H9 (cell line): ENCODE results near the gene TTC39A. TPM values are rescaled to one million over a fixed set of nuclear protein-coding genes. Genes with fewer than 3 reads are reported as not detected.

ENCODE experiments used
- DNase-seq: peaks from one replicate; pipeline ENCODE4 v3.0.0-alpha.2; 2017
- H2AFZ ChIP-seq: one replicate; pipeline ENCODE4 v1.6.1; 2013; ENCODE audit warnings: mild to moderate bottlenecking, low read length, control low read depth, moderate library complexity
- H2AK5ac ChIP-seq: 2 replicates; pipeline ENCODE4 v1.6.1; 2013; ENCODE audit warnings: low read length, control low read depth, mixed read lengths; ENCODE audit not compliant: insufficient read length
- H2BK120ac ChIP-seq: one replicate; pipeline ENCODE4 v1.6.1; 2013; ENCODE audit warnings: low read depth, mild to moderate bottlenecking, low read length, control low read depth, inconsistent platforms; ENCODE audit not compliant: poor library complexity, severe bottlenecking
- H2BK12ac ChIP-seq: 2 replicates; pipeline ENCODE4 v1.6.1; 2013; ENCODE audit warnings: low read length, control low read depth, mixed read lengths, low read depth; ENCODE audit not compliant: insufficient read length
- H2BK15ac ChIP-seq: 2 replicates; pipeline ENCODE4 v1.6.1; 2013; ENCODE audit warnings: low read depth, low read length, control low read depth
- H2BK20ac ChIP-seq: one replicate; pipeline ENCODE4 v1.6.1; 2013; ENCODE audit warnings: low read depth, mild to moderate bottlenecking, low read length, control low read depth, inconsistent platforms; ENCODE audit not compliant: poor library complexity, severe bottlenecking
- H2BK5ac ChIP-seq: 2 replicates; pipeline ENCODE4 v1.6.1; 2013; ENCODE audit warnings: low read length, control low read depth, mixed read lengths; ENCODE audit not compliant: insufficient read length
- H3K14ac ChIP-seq: 2 replicates; pipeline ENCODE4 v1.6.1; 2013; ENCODE audit warnings: low read length, control low read depth; ENCODE audit not compliant: insufficient read depth
- H3K18ac ChIP-seq: 2 replicates; pipeline ENCODE4 v1.6.1; 2013; ENCODE audit warnings: low read depth, mild to moderate bottlenecking, mixed read lengths, low read length, control low read depth; ENCODE audit not compliant: insufficient read length
- H3K23ac ChIP-seq: 2 replicates; pipeline ENCODE4 v1.6.1; 2013; ENCODE audit warnings: low read length, control low read depth, mixed read lengths, low read depth; ENCODE audit not compliant: insufficient read length
- H3K23me2 ChIP-seq: 2 replicates; pipeline ENCODE4 v1.6.1; 2013; ENCODE audit warnings: low read depth, mild to moderate bottlenecking, mixed read lengths, low read length, control low read depth; ENCODE audit not compliant: insufficient read length, poor library complexity, severe bottlenecking
- H3K27ac ChIP-seq: 2 replicates; pipeline ENCODE4 v1.5.1; 2013; ENCODE audit warnings: low read length, control low read depth, mixed read lengths, low read depth; ENCODE audit not compliant: insufficient read length
- H3K27me3 ChIP-seq: 2 replicates; pipeline ENCODE4 v1.6.1; 2013; ENCODE audit warnings: low read length, control low read depth, inconsistent platforms; ENCODE audit not compliant: insufficient read depth
- H3K4ac ChIP-seq: 2 replicates; pipeline ENCODE4 v1.6.1; 2013; ENCODE audit warnings: low read depth, mild to moderate bottlenecking, control low read depth, inconsistent platforms, low read length, moderate library complexity
- H3K4me1 ChIP-seq: 2 replicates; pipeline ENCODE4 v1.6.1; 2013; ENCODE audit warnings: low read length, control low read depth, inconsistent platforms; ENCODE audit not compliant: insufficient read depth
- H3K4me2 ChIP-seq: 2 replicates; pipeline ENCODE4 v1.6.1; 2013; ENCODE audit warnings: low read length, control low read depth, mixed read lengths; ENCODE audit not compliant: insufficient read length, insufficient read depth
- H3K56ac ChIP-seq: 2 replicates; pipeline ENCODE4 v1.6.1; 2013; ENCODE audit warnings: low read depth, mild to moderate bottlenecking, mixed read lengths, low read length, control low read depth; ENCODE audit not compliant: insufficient read length
- H3K79me1 ChIP-seq: 2 replicates; pipeline ENCODE4 v1.6.1; 2013; ENCODE audit warnings: low read depth, mild to moderate bottlenecking, moderate library complexity, low read length, control low read depth, inconsistent platforms; ENCODE audit not compliant: insufficient read depth, poor library complexity, severe bottlenecking
- H3K79me2 ChIP-seq: 2 replicates; pipeline ENCODE4 v1.6.1; 2013; ENCODE audit warnings: low read length, control low read depth, inconsistent platforms; ENCODE audit not compliant: insufficient read depth
- H3K9ac ChIP-seq: 2 replicates; pipeline ENCODE4 v1.6.1; 2013; ENCODE audit warnings: low read length, control low read depth, mixed read lengths; ENCODE audit not compliant: insufficient read length; ENCODE audit errors: extremely low read depth
- H3K9me3 ChIP-seq: one replicate; pipeline ENCODE4 v1.6.1; 2013; ENCODE audit warnings: low read depth, low read length, inconsistent platforms; ENCODE audit not compliant: control insufficient read depth
- H3T11ph ChIP-seq: one replicate; pipeline ENCODE4 v1.6.1; 2013; ENCODE audit warnings: mild to moderate bottlenecking, low read length, control low read depth, inconsistent platforms
- H4K20me1 ChIP-seq: one replicate; pipeline ENCODE4 v1.6.1; 2013; ENCODE audit not compliant: control insufficient read depth, insufficient read length, insufficient read depth
- H4K5ac ChIP-seq: 2 replicates; pipeline ENCODE4 v1.6.1; 2013; ENCODE audit warnings: low read depth, mild to moderate bottlenecking, mixed read lengths, low read length, control low read depth; ENCODE audit not compliant: insufficient read length
- H4K8ac ChIP-seq: replicated peaks from 2 replicates; pipeline ENCODE4 v1.6.1; 2013; ENCODE audit warnings: low read length, control low read depth, mixed read lengths, low read depth; ENCODE audit not compliant: insufficient read length
- H4K91ac ChIP-seq: 2 replicates; pipeline ENCODE4 v1.6.1; 2013; ENCODE audit warnings: low read depth, mild to moderate bottlenecking, moderate library complexity, mixed read lengths, low read length, control low read depth; ENCODE audit not compliant: insufficient read length
- H3K27ac Mint-ChIP-seq, 3 experiments: 2 replicates in 2 of 3; 3 replicates in 1 of 3; pipeline ENCODE4 v1.8.0; 2020 to 2021; ENCODE audit warnings: mixed read lengths in 3 of 3, mild to moderate bottlenecking in 1 of 3, moderate library complexity in 1 of 3
- H3K27me3 Mint-ChIP-seq: 2 replicates; pipeline ENCODE4 v1.8.0; 2021; ENCODE audit warnings: low read depth, mild to moderate bottlenecking, moderate library complexity, mixed read lengths
- H3K36me3 Mint-ChIP-seq, 3 experiments: 2 replicates in 2 of 3; 3 replicates in 1 of 3; pipeline ENCODE4 v1.8.0; 2020 to 2021; ENCODE audit warnings: low read depth in 3 of 3, mixed read lengths in 3 of 3; ENCODE audit not compliant: insufficient read depth in 1 of 3
- H3K4me1 Mint-ChIP-seq, 2 experiments: 2 replicates each; pipeline ENCODE4 v1.8.0; 2020; ENCODE audit warnings: mixed read lengths in 2 of 2
- H3K4me3 Mint-ChIP-seq, 2 experiments: 2 replicates in 1 of 2; 3 replicates in 1 of 2; pipeline ENCODE4 v1.8.0; 2020 to 2021; ENCODE audit warnings: mild to moderate bottlenecking in 2 of 2, mixed read lengths in 2 of 2, moderate library complexity in 1 of 2
- H3K9me3 Mint-ChIP-seq, 2 experiments: 2 replicates in 1 of 2; 3 replicates in 1 of 2; pipeline ENCODE4 v1.8.0; 2020; ENCODE audit warnings: mild to moderate bottlenecking in 2 of 2, mixed read lengths in 2 of 2, moderate library complexity in 1 of 2
- CTCF ChIP-seq: fragments of 200-600 bp; sonication (generic); conservative IDR thresholded peaks from 3 replicates; pipeline ENCODE4 v1.8.0; 2021; ENCODE audit warnings: antibody characterized with exemption, mild to moderate bottlenecking
- WGBS: extraction: QIAGEN DNeasy Blood & Tissue Kit; methylation state at CpG from one replicate; pipeline ENCODE4 v1.1.7; 2013; ENCODE audit warnings: missing lambda C conversion rate, low lambda C conversion rate, mixed read lengths; ENCODE audit not compliant: insufficient read length; ENCODE audit errors: extremely low coverage; 5-methylcytosine and 5-hydroxymethylcytosine counted together
- total RNA-seq: library from RNA; stranded (reverse); gene quantifications from 2 replicates; pipeline ENCODE4 v1.2.1, GENCODE V29; 2021

The TTC39A gene
- total RNA-seq, 1 experiment from 2014 or later: 7.7 TPM

DNA sequence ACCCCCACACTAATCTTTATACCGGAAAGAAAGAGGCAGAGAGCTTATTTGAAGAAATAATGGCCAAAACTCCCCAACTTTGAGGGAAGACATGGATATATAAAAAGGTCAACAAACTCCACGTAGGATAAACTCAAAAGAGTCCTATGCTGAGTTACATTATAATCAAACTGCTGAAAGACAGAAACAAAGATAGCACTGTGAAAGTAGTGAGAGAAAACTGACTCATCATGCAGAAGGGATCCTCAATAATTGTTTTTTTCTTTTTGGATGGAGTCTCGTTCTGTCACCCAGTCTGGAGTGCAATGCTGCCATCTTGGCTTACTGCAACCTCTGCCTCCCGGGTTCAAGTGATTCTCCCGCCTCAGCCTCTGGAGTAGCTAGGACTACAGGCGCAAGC is 48.5 kb upstream of the TTC39A start:
- H3K79me1 ChIP-seq: no peaks in the 10 kb centered on the region
- H2BK20ac ChIP-seq: no peak overlapping the region
- H4K91ac ChIP-seq: no peak overlapping the region
- no peaks in the 10 kb centered on the region; the same call in 1 of the 2 replicates for H3K79me2 ChIP-seq
- no peak overlapping the region for H3K4me2 ChIP-seq
- no peak for DNase-seq
- H3K4ac ChIP-seq: no peak overlapping the region
- no peak overlapping the region for H3T11ph ChIP-seq
- Mint-ChIP-seq H3K27me3 (no peaks in the 10 kb centered on the region), H3K4me1 (0 out of 4 replicates have a peak, but pooled peaks cover 0 to 2% of the 10 kb centered on the region in 2 experiments), H3K4me3 (no peak overlapping the region), H3K36me3 (peaks cover 48 to 65% (median 56%) of the 10 kb centered on the region in 3 experiments), H3K9me3 (peaks cover 13 to 26% of the 10 kb centered on the region in 2 experiments), H3K27ac (no peak overlapping the region)
- no peak overlapping the region for H2AFZ ChIP-seq
- H2BK12ac ChIP-seq: no peak overlapping the region
- no peak overlapping the region for H3K23ac ChIP-seq
- H4K8ac ChIP-seq: no peak overlapping the region
- no peak overlapping the region for H3K18ac ChIP-seq
- H2AK5ac ChIP-seq: no peak overlapping the region
- no peak overlapping the region for H2BK15ac ChIP-seq
- H3K9ac ChIP-seq: no peak overlapping the region
- no peak overlapping the region for H4K5ac ChIP-seq
- no peak overlapping the region for H3K56ac ChIP-seq
- H4K20me1 ChIP-seq: no peaks in the 10 kb centered on the region
- H3K14ac ChIP-seq: no peak overlapping the region
- no peak overlapping the region for H2BK5ac ChIP-seq
- no peaks in the 10 kb centered on the region for H3K23me2 ChIP-seq
- no peaks in the 10 kb centered on the region for H3K4me1 ChIP-seq
- no peak overlapping the region for H2BK120ac ChIP-seq
- WGBS: no CpG with 5 or more reads among the region's 6 CpGs
- no peaks in the 10 kb centered on the region for H3K9me3 ChIP-seq
- H3K27me3 ChIP-seq: no peaks in the 10 kb centered on the region
- H3K27ac ChIP-seq: no peak overlapping the region
- TF ChIP-seq CTCF: no peak
